ENCODE results near the gene EDRF1.

Gene EDRF1

DNA sequence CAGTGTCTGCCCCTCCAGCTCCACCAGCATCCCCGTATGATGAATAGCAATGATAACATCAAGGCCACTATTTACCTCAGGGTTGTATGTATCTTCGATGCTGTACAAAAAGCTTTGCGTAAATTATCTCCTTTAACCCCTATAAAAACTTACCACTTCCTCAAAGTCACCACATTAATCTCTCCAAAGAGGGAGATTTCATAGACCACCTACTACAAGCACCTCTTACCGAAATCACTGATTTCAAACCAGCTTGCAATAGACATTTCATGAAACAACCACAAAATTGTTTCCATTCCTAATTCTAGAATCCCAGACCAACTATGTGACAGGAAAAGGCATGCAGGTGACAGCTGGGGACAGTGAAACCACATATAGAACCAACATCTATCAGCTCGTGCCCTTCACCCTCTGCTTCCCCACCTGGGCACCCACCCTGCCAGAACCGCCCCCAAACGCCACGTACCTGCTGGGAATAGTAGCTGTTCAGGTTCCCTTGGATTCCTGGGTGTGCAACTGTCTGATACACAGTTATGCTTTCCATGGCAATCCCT lies 76.2 kb downstream of the EDRF1 start:
- no peak for DNase-seq

DNA sequence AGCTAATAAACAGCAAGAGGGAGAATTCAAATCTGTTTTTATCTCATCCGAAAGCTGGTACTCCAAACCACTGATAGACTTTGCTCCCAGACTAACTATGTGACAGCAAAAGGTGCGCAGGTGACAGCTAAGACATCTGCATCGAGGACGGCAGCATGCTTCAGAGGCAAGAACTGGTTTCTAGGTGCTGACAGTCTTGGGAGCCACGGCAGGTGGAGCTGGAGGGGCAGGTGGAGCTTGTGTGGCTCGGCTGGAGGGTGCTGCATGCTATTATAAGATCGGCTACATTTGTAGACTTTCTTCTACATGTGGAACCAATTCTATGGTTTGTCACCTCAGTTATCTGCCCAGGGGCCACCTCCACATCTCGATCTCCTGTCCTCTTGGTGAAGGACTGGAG lies 77.9 kb downstream of the EDRF1 start:
- no peak for DNase-seq

DNA sequence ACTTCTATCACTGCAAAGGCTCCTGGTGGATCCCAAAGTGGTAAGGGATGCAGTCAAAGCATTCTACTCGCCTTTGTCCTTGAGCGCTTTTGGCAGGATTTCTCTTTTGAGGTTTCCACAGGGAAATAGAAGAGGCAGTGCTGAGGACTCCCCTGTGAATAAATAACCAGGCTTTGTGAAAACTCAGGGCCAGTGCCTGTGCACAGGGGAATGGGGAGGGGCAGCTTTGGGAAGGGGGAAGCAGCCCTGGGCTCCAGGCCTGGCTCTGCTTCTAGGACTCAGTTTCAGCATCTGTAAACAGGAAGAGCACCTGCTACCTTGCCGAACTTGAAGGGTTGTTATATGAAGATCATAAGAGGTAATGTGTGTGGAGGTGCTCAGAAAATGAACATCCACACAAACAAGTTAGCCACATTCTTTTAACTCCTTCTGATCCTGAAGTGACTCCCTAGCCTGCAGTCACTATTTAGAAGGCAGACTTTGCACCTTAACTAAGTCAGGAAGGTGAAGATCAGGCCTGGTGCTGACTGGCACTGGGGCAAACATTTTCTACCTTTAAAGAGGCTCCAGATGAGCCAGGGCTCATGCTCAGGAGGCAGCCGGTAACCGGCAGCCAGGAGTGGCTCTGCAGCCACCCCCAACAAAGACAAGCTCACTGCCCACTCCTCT lies 78.6 kb downstream of the EDRF1 start:
- DNase-seq = no peak

DNA sequence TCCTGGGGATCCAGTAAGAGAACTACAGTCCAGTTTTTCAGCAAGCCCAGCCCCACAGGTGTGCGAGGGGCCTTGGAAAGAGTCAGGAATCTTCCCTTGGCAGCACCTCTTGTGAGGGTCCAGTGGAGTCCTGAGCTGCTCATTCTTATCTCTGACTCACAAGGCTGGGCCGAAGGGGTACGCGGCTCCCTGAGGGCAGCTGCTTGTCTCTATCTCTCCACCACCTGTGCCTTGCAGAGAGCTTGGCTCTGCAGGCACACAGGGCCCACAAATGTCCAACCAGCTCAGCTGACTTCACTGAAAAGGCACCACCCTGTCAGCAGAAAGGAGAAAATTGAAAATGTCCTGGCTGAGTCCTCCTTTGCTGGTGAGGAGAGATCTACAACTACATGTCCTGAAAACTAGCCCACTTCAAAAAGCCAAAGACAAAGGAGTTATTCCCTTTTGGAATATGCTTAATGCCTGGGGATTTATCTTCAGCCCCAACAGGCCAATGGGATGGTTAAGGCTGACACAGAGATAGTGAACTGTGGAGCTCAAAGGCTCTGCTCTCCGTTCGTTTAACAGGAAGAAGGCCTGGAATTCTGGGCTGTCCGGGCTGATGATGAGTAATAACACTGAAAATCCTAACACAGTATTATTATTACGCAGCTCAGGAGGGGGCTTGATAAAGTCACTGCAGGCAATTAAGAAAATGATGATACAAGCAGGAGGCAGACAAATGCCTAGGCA lies 80.1 kb downstream of the EDRF1 start:
- no peak for DNase-seq

DNA sequence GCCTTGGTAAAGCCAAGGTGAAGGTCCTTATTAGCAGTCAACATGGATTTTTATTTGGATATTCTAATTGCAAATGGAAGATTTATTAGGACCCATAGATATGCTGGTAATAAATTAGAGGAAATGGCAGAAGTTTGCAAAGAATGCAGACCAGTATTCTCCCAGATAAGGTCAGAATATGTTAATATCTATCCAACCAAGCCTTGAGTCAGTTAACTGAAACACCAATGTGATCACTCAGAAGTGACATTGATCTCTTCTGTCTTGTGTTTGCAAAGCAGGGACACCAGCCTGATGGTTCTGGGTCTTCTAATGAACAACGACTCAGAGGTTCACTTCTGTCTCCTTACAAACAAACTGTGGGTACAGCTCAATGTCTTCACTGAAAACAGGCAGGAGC lies 82.1 kb downstream of the EDRF1 start:
- no peak for DNase-seq

DNA sequence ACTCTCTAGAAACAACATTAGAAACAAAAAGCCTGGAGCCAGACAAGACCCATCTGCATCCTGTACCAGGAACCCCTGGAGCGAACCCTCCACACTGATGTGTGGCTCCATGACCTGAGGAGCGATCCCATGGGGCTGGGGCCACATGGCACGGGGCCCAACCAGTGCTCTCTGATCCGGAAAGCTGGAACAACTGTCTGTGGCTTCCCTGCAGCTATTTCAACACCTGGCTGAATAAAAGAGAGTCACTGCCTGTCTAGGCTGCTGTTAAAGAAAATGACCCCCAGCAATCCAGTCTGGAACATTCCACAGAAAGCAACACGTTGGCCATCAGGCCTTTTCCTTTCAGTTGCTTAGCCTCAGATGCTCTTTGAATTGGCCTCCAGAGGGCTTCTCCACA lies 82.6 kb downstream of the EDRF1 start:
- DNase-seq = no peak

DNA sequence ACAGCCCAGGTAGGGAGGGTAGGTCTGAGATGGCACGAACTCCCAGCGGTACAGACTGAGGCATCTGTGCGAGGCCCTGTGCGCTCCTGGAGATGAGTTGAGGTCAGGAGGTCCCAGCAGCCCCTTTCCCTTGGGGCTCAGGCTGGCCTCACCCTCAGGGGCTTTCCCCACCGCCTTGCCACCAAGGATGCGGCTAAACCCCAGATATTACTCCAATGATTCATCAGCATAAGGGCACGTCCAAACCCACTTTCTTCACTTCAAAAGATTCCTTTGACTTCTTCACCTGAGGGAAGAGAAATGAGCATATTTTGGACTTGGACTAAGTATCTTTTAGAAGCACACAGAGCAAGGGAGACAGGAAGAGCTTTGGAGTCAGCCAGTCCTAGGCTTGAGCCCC lies 83.2 kb downstream of the EDRF1 start:
- DNase-seq = no peak

DNA sequence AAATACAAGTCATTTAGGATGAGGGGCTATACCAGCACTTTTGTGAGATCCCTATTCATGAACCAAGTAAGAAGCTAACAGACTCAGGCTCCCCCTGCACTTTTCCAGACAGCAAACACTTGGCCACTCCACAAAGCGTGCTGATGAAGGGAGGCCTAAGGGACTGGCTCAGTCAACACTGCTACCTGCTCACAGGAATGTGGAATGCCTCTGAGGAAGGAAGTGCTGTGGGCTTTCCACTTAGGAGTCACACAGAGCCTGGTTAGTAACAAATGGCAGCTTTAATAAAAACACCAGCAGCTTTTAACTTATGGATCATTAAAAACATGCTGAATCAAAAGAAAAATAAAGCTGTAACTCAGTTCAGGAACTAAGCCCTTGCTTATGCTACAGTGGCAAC lies 88.5 kb downstream of the EDRF1 start:
- DNase-seq = no peak

DNA sequence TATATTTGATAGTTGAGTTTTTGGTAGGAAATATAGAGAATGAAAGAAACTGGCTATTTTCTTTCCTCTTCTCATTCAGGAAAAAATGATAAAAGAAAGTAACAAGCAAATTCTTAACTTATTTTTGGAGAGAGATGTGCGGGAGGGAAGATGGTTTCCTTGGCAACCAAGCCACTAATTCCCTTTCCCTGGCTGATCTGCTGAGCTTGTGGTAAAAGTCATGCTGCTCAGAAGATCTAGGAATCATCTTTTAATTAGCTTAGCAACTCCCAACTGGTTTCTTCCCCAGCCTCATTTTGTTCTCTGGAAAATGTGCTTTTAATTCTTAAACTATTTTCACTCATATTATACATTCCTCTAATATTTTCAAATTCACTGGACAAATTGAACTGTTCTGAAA lies 91.7 kb downstream of the EDRF1 start:
- no peak for DNase-seq

DNA sequence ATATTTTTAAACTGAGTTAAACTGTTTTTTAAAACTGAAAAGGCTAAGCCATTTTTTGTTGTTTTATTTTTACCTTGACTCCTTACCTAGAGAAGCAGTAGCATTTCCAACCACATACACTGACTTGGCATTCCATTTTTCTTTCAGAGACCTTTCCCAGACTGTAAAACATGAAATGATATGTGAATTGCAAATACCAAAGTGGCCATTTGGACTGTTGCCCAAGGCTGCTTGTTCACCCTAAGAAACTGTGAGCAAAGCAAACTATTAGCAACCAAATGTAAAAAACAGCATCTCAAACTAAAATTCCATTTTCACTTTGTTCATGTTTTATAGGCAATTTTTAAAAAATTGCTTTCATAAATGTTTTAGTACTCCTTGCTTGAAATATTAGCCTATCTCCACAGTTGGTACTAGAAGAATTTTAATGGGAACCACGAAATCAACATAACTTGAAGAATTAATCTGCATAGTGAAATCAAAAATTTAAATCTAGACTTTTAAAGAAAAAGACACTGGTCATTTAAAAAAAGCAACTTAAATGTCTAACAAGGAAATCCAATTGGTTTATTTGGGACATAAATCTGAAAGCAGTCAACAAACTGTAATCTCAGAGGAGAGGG lies 92.7 kb downstream of the EDRF1 start:
- no peak for DNase-seq

All from activated CD4-positive, CD25-positive, alpha-beta regulatory T cell (primary cell).